Karpas-422 (cell line): ENCODE measurements around the gene BRI3BP. TPM values are rescaled to one million over a fixed set of nuclear protein-coding genes. Genes with fewer than 3 reads are reported as not detected.
"Not testable (repeated sequence)": the region's sequence is repeated elsewhere in the genome, so short reads cannot be mapped to it uniquely, and the experiment has no call there.

Experiments used
- DNase-seq: peaks from one replicate; pipeline ENCODE4 v3.0.0-alpha.2; 2015
- H2AFZ ChIP-seq: fragments of 200-600 bp; sonication (generic); 2 replicates; pipeline ENCODE4 v1.6.1; 2014; ENCODE audit warnings: antibody characterized with exemption, low read length, mixed read lengths
- H3K27ac ChIP-seq: fragments of 200-600 bp; sonication (generic); 2 replicates; pipeline ENCODE4 v1.5.1; 2014; ENCODE audit warnings: mild to moderate bottlenecking, low read length, moderate library complexity
- H3K27me3 ChIP-seq: fragments of 200-600 bp; sonication (generic); 2 replicates; pipeline ENCODE4 v1.6.1; 2014; ENCODE audit warnings: low read length, mixed read lengths
- H3K36me3 ChIP-seq: fragments of 200-600 bp; sonication (generic); 2 replicates; pipeline ENCODE4 v1.6.1; 2014; ENCODE audit warnings: low read length, mixed read lengths; ENCODE audit not compliant: insufficient read depth
- H3K4me1 ChIP-seq: fragments of 200-600 bp; sonication (generic); 2 replicates; pipeline ENCODE4 v1.6.1; 2014; ENCODE audit warnings: mild to moderate bottlenecking, low read length, mixed read lengths
- H3K4me2 ChIP-seq: fragments of 200-600 bp; sonication (generic); 2 replicates; pipeline ENCODE4 v1.6.1; 2014; ENCODE audit warnings: low read length, low read depth, mild to moderate bottlenecking; ENCODE audit not compliant: poor library complexity, severe bottlenecking
- H3K4me3 ChIP-seq: fragments of 200-600 bp; sonication (generic); 2 replicates; pipeline ENCODE4 v1.5.1; 2014; ENCODE audit warnings: mild to moderate bottlenecking, antibody characterized with exemption, low read length, mixed read lengths
- H3K79me2 ChIP-seq: fragments of 200-600 bp; sonication (generic); 2 replicates; pipeline ENCODE4 v1.6.1; 2014; ENCODE audit warnings: mild to moderate bottlenecking, low read length, mixed read lengths
- H3K9ac ChIP-seq: fragments of 200-600 bp; sonication (generic); 2 replicates; pipeline ENCODE4 v1.6.0; 2014; ENCODE audit warnings: low read length
- H3K9me2 ChIP-seq: fragments of 200-600 bp; sonication (generic), shearing (Covaris generic); replicated peaks from 2 replicates; pipeline ENCODE4 v1.6.0; 2014; ENCODE audit warnings: mild to moderate bottlenecking, low read length, moderate library complexity; ENCODE audit not compliant: insufficient read depth
- H3K9me3 ChIP-seq: fragments of 300-700, 200-600 bp; sonication (generic); 2 replicates; pipeline ENCODE4 v1.6.1; 2014; ENCODE audit warnings: low read length, mixed read lengths
- H4K20me1 ChIP-seq: fragments of 200-600 bp; sonication (generic); 2 replicates; pipeline ENCODE4 v1.6.1; 2014; ENCODE audit warnings: mild to moderate bottlenecking, antibody characterized with exemption, low read length, low read depth; ENCODE audit not compliant: insufficient read depth
- total RNA-seq: library from RNA; depleted of rRNA; stranded (reverse); fragments of >200 nt; shearing (Covaris generic); gene quantifications from 2 replicates; pipeline ENCODE4 v1.2.3, GENCODE V29; 2014; ENCODE audit warnings: low replicate concordance

BRI3BP gene
- total RNA-seq, 1 experiment from 2014 or later, result 52.9 TPM

- no peak overlapping the region for H2AFZ ChIP-seq
- no peaks in the 10 kb centered on the region for H3K79me2 ChIP-seq
- H3K9me2 ChIP-seq, result no peaks in the 10 kb centered on the region
- no peak overlapping the region for H3K27ac ChIP-seq
- no peaks in the 10 kb centered on the region for H3K9me3 ChIP-seq
- no peaks in the 10 kb centered on the region for H3K27me3 ChIP-seq
- H3K4me1 ChIP-seq, result 0 out of 2 replicates have a peak, but pooled peaks cover 3% of the 10 kb centered on the region
- no peak overlapping the region for H3K9ac ChIP-seq
- DNase-seq, result no peak
- no peaks in the 10 kb centered on the region for H4K20me1 ChIP-seq
- no peaks in the 10 kb centered on the region for H3K36me3 ChIP-seq
- H3K4me3 ChIP-seq, result no peak overlapping the region
- no peak overlapping the region for H3K4me2 ChIP-seq
These were observed 62.1 kb downstream of the BRI3BP start for GRCh38 chr12:125055591-125055990.

- Histone ChIP-seq H3K4me2 (no peak overlapping the region), H3K27me3 (no peaks in the 10 kb centered on the region), H3K36me3 (no peaks in the 10 kb centered on the region), H4K20me1 (no peaks in the 10 kb centered on the region), H3K9me2 (no peaks in the 10 kb centered on the region), H3K79me2 (no peaks in the 10 kb centered on the region), H3K27ac (no peak overlapping the region), H3K4me1 (0 out of 2 replicates have a peak, but pooled peaks cover 3% of the 10 kb centered on the region), H3K9ac (no peak overlapping the region), H2AFZ (no peak overlapping the region), H3K9me3 (no peaks in the 10 kb centered on the region), H3K4me3 (no peak overlapping the region)
- no peak for DNase-seq
These were observed 62.9 kb downstream of the BRI3BP start for GRCh38 chr12:125056306-125056705.

- Histone ChIP-seq H3K4me3 (no peak overlapping the region), H2AFZ (no peak overlapping the region), H3K9ac (no peak overlapping the region), H4K20me1 (no peaks in the 10 kb centered on the region), H3K27ac (no peak overlapping the region), H3K9me2 (no peaks in the 10 kb centered on the region), H3K79me2 (no peaks in the 10 kb centered on the region), H3K4me1 (0 out of 2 replicates have a peak, but pooled peaks cover 3% of the 10 kb centered on the region), H3K36me3 (no peaks in the 10 kb centered on the region), H3K9me3 (no peaks in the 10 kb centered on the region), H3K27me3 (no peaks in the 10 kb centered on the region), H3K4me2 (no peak overlapping the region)
- DNase-seq, result no peak
These were observed 64.3 kb downstream of the BRI3BP start for GRCh38 chr12:125057708-125058107.

- H4K20me1 ChIP-seq, result no peaks in the 10 kb centered on the region
- no peak overlapping the region for H3K9ac ChIP-seq
- no peak overlapping the region for H3K27ac ChIP-seq
- DNase-seq, result no peak
- 0 out of 2 replicates have a peak, but pooled peaks cover 4% of the 10 kb centered on the region for H3K79me2 ChIP-seq
- peaks cover 11% of the 10 kb centered on the region for H3K4me1 ChIP-seq
- no peak overlapping the region for H2AFZ ChIP-seq
- no peaks in the 10 kb centered on the region for H3K36me3 ChIP-seq
- H3K27me3 ChIP-seq, result no peaks in the 10 kb centered on the region
- no peak overlapping the region for H3K4me2 ChIP-seq
- H3K9me3 ChIP-seq, result no peaks in the 10 kb centered on the region
- no peaks in the 10 kb centered on the region for H3K9me2 ChIP-seq
- no peak overlapping the region for H3K4me3 ChIP-seq
These were observed 67.8 kb downstream of the BRI3BP start for GRCh38 chr12:125061229-125061628.

- not testable (repeated sequence) for H3K4me3 ChIP-seq, H4K20me1 ChIP-seq, H3K27ac ChIP-seq, H3K9ac ChIP-seq, H3K27me3 ChIP-seq, H3K4me2 ChIP-seq, H2AFZ ChIP-seq, H3K79me2 ChIP-seq, H3K9me2 ChIP-seq, DNase-seq, H3K9me3 ChIP-seq, H3K36me3 ChIP-seq
- H3K4me1 ChIP-seq, result peaks cover 12% of the 10 kb centered on the region
These were observed 70.1 kb downstream of the BRI3BP start for GRCh38 chr12:125063522-125063921.

GRCh38 chr12:125064492-125064891 lies 71.0 kb downstream of the BRI3BP start:
- H3K79me2 ChIP-seq, result 0 out of 2 replicates have a peak, but pooled peaks cover 4% of the 10 kb centered on the region
- H3K9ac ChIP-seq, result peak overlapping the region; percentile 82; the same call in 1 of the 2 replicates
- H3K4me3 ChIP-seq, result peak overlapping the region; percentile 74; the same call in 1 of the 2 replicates
- no peaks in the 10 kb centered on the region for H3K9me3 ChIP-seq
- H3K27me3 ChIP-seq, result no peaks in the 10 kb centered on the region
- DNase-seq, result no peak
- H3K9me2 ChIP-seq, result no peaks in the 10 kb centered on the region
- H3K4me1 ChIP-seq, result peaks cover 12% of the 10 kb centered on the region
- H3K36me3 ChIP-seq, result no peaks in the 10 kb centered on the region
- peaks cover 4% of the 10 kb centered on the region; the same call in 1 of the 2 replicates for H4K20me1 ChIP-seq
- peak overlapping the region; percentile 82 for H3K4me2 ChIP-seq
- H2AFZ ChIP-seq, result peak overlapping the region; percentile 84; the same call in 1 of the 2 replicates
- no peak overlapping the region for H3K27ac ChIP-seq

- no peak within 1 kb of the TSS for H3K27ac ChIP-seq
These were observed 71.8 kb downstream of the BRI3BP start, which contains the start of gene AACS for GRCh38 chr12:125065021-125065918. Gene AACS (plus strand): TSS chr12:125065435. CDS start chr12:125065585, 150 bp downstream.

GRCh38 chr12:125065919-125066570 lies 72.6 kb downstream of the BRI3BP start:
- Histone ChIP-seq H3K9me2 (no peaks in the 10 kb centered on the region), H2AFZ (no peak overlapping the region), H3K4me1 (peaks cover 27% of the 10 kb centered on the region), H3K79me2 (0 out of 2 replicates have a peak, but pooled peaks cover 4% of the 10 kb centered on the region), H3K27ac (no peak overlapping the region), H3K36me3 (no peaks in the 10 kb centered on the region), H3K9ac (peak overlapping the region; percentile 82), H3K9me3 (no peaks in the 10 kb centered on the region), H4K20me1 (peaks cover 4% of the 10 kb centered on the region; the same call in 1 of the 2 replicates), H3K27me3 (no peaks in the 10 kb centered on the region), H3K4me2 (peak overlapping the region; percentile 82), H3K4me3 (peak overlapping the region; percentile 74)
- no peak for DNase-seq

More at GRCh38 chr12:125065021-125065918, 71.8 kb downstream of the BRI3BP start, which contains the start of gene AACS:
- peak within 1 kb of the TSS; percentile 82 for H3K4me2 ChIP-seq
- H3K9me3 ChIP-seq, result no peaks in the 10 kb centered on the region
- no peaks in the 10 kb centered on the region for H3K27me3 ChIP-seq
- peak within 1 kb of the TSS; percentile 84; the same call in 1 of the 2 replicates for H2AFZ ChIP-seq
- peak; percentile 88 for DNase-seq
- 0 out of 2 replicates have a peak, but pooled peaks cover 4% of the 10 kb centered on the region for H3K79me2 ChIP-seq
- H3K9ac ChIP-seq, result peak within 1 kb of the TSS; percentile 82
- peaks cover 4% of the 10 kb centered on the region; the same call in 1 of the 2 replicates for H4K20me1 ChIP-seq
- H3K36me3 ChIP-seq, result no peaks in the 10 kb centered on the region
- H3K4me1 ChIP-seq, result peaks cover 19% of the 10 kb centered on the region
- no peaks in the 10 kb centered on the region for H3K9me2 ChIP-seq
- peak within 1 kb of the TSS; percentile 74 for H3K4me3 ChIP-seq
